Keratinocyte (primary cell): ENCODE measurements around the gene SCART1. TPM values are rescaled to one million over a fixed set of nuclear protein-coding genes. Genes with fewer than 3 reads are reported as not detected.

Experiments
- DNase-seq: peaks from one replicate; pipeline ENCODE4 v3.0.0-alpha.2; 2011; ENCODE audit warnings: low read depth, missing footprints, low spot score
- FAIRE-seq: peaks from 2 replicates; lab custom pipeline; 2011; peaks lifted over from hg19 to GRCh38; lab: Jason Lieb, UNC
- H2AFZ ChIP-seq: 2 replicates; pipeline ENCODE4 v1.6.0; 2012; ENCODE audit warnings: low read length, control low read depth, inconsistent platforms; ENCODE audit not compliant: control insufficient read depth
- H3K27ac ChIP-seq: 2 replicates; pipeline ENCODE4 v1.5.1; 2011; ENCODE audit warnings: low read length; ENCODE audit not compliant: control insufficient read depth, insufficient read depth
- H3K27me3 ChIP-seq: 3 replicates; pipeline ENCODE4 v1.6.0; 2011; ENCODE audit warnings: low read length; ENCODE audit not compliant: control insufficient read depth, insufficient read depth; ENCODE audit errors: extremely low read depth
- H3K36me3 ChIP-seq, 2 experiments: 2 replicates in 1 of 2; 3 replicates in 1 of 2; pipeline ENCODE4 v1.5.1; 2011; ENCODE audit warnings: low read length in 2 of 2, mild to moderate bottlenecking in 1 of 2; ENCODE audit not compliant: control insufficient read depth in 2 of 2, insufficient read depth in 2 of 2; ENCODE audit errors: extremely low read depth in 1 of 2
- H3K4me1 ChIP-seq: 3 replicates; pipeline ENCODE4 v1.5.1; 2011; ENCODE audit warnings: low read length; ENCODE audit not compliant: control insufficient read depth, insufficient read depth; ENCODE audit errors: extremely low read depth
- H3K4me2 ChIP-seq: 3 replicates; pipeline ENCODE4 v1.6.0; 2011; ENCODE audit warnings: low read depth, low read length; ENCODE audit not compliant: control insufficient read depth, insufficient read depth; ENCODE audit errors: extremely low read depth
- H3K4me3 ChIP-seq, 3 experiments: fragments of 200-600 bp in 1 of 3; sonication (generic) in 1 of 3; 2 replicates in 2 of 3; 3 replicates in 1 of 3; pipeline ENCODE4 v1.5.1; 2011 to 2016; ENCODE audit warnings: low read length in 3 of 3, mild to moderate bottlenecking in 3 of 3, control low read depth in 2 of 3, inconsistent platforms in 1 of 3, low read depth in 1 of 3, mixed read lengths in 1 of 3, mixed run types in 1 of 3, moderate library complexity in 1 of 3; ENCODE audit not compliant: control insufficient read depth in 2 of 3, insufficient read depth in 2 of 3; ENCODE audit errors: extremely low read depth in 1 of 3
- H3K79me2 ChIP-seq: 2 replicates; pipeline ENCODE4 v1.6.0; 2012; ENCODE audit warnings: low read length; ENCODE audit not compliant: control insufficient read depth, insufficient read depth
- H3K9ac ChIP-seq: 3 replicates; pipeline ENCODE4 v1.6.0; 2011; ENCODE audit warnings: low read length; ENCODE audit not compliant: control insufficient read depth, insufficient read depth; ENCODE audit errors: extremely low read depth
- H3K9me1 ChIP-seq: 3 replicates; pipeline ENCODE4 v1.6.0; 2011; ENCODE audit warnings: low read length; ENCODE audit not compliant: control insufficient read depth, insufficient read depth; ENCODE audit errors: extremely low read depth
- H3K9me3 ChIP-seq: 2 replicates; pipeline ENCODE4 v1.5.1; 2012; ENCODE audit warnings: low read depth, low read length; ENCODE audit not compliant: control insufficient read depth
- H4K20me1 ChIP-seq: 3 replicates; pipeline ENCODE4 v1.6.0; 2011; ENCODE audit warnings: low read length; ENCODE audit not compliant: control insufficient read depth, insufficient read depth; ENCODE audit errors: extremely low read depth
- EZH2 ChIP-seq: IDR thresholded peaks from one replicate; pipeline ENCODE4 v1.6.1; 2012; ENCODE audit warnings: inconsistent platforms, mild to moderate bottlenecking, low read length, moderate library complexity
- dilution Hi-C: fragments of 300-500 bp; cut with MboI; formaldehyde crosslinking; loops from one replicate; pipeline ENCODE4 v1.7.0; 2020; ENCODE audit warnings: low sequenced_read_pairs; ENCODE audit not compliant: extremely low pct_ligation_motif_present
- polyA plus RNA-seq, 5 experiments: library from polyadenylated mRNA; depleted of rRNA in 3 of 5; stranded (reverse) in 3 of 5; stranded (forward) in 1 of 5; unstranded in 1 of 5; fragments of >200 nt; gene quantifications; 1 replicate in 1 of 5; 2 replicates in 3 of 5; 3 replicates in 1 of 5; pipeline versions ENCODE4 v1.2.1 to v1.2.3, GENCODE V29; 2011 to 2012; ENCODE audit warnings: missing spikeins in 2 of 5, low read depth in 1 of 5, low replicate concordance in 1 of 5
- TF ChIP-seq, protein P1 (sequence below), 3 experiments: IDR thresholded peaks in 1 of 3; conservative IDR thresholded peaks in 1 of 3; optimal IDR thresholded peaks in 1 of 3; 2 replicates in 2 of 3; 3 replicates in 1 of 3; pipeline versions ENCODE3 to v1.5.1; 2011; ENCODE audit warnings: low read length in 3 of 3, mild to moderate bottlenecking in 3 of 3, moderate library complexity in 2 of 3, control low read depth in 1 of 3, inconsistent platforms in 1 of 3; ENCODE audit not compliant: insufficient read depth in 2 of 3; ENCODE audit errors: extremely low read depth in 1 of 3

Gene SCART1
- polyA plus RNA-seq, 1 donor (not counting 4 experiments of a cell fraction or from before 2014, with no cell fraction given) = 0.75 TPM

DNA sequence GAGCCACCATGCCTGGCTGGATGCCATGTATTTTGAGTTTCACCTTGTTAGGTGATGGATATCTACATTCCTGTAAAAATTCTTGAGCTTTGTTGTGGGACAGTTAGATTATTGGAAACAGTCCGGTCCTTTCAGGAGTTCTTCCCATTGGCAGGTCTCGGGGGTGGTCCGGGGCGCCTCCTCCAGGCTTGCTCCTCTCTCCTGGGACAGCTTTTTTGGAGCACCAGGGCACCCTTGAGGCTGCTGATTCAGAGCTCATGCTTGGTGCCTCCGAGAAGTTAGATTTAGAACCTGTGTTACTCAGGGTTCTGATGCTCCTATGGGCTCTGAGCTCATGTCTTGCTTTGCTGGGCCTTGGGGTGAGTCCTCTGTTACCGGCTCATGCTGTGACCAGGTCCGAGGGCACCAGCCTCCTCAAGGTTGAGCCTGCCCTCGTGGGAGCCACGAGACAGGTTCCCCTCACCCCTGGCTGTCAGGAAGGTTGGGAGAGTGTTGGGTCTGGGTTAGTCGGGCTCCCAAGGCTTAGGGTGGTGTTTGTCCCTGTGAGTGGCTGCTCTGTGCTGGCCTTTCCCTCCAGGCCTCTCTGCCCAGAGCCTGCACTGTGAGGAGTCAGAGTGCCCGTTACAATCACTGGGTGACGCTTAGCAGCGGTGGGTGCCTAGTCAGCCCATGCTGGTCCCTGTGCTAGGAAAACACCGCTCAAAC is 35.3 kb upstream of the SCART1 start:
- H3K27ac ChIP-seq = no peak overlapping the region
- H3K36me3 ChIP-seq = peaks cover 14% of the 10 kb centered on the region in 2 experiments
- FAIRE-seq = no peak

DNA sequence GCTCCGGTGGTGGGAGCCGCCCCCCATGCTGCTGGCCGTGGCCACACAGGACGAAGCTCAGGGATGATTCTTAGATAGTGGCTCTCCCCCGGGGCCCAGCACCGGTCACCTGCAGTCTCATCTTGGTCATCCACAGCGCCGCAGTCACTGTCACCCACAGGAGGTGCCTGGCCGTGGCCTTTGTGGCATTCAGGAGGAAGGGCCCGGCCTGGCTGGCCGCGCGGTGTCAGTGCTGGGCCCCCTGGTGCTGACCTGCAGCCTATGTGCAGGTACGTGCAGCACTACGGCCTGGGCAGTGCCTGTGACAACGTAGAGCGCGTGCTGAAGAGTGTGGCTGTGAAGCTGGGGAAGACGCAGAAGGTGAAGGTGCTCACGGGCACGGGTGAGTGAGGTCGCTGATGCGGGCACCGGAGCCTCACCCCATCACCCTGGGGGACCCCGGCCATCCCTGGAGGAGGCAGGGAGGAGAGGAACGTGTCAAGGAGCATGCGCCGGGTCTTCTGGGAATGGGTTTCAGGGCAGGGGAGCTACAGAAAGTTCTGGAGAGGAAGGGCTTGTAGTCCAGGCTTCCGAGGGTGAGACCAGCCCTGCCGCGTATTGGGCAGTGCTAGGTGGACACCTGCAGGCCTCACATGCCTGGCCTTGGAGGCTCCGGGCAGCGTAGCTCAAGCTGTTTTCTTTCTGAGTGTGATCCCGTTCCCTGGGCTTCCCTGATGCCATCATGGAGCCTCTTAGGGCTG is 34.4 kb upstream of the SCART1 start:
- DNase-seq (no peak), FAIRE-seq (no peak)
- dilution Hi-C loops = no loop called here
- H2AFZ ChIP-seq = no peak overlapping the region
- peaks cover 2% of the 10 kb centered on the region for H3K9me1 ChIP-seq
- peaks cover 11% of the 10 kb centered on the region for H4K20me1 ChIP-seq
- no peaks in the 10 kb centered on the region for H3K9me3 ChIP-seq
- peaks cover 14% of the 10 kb centered on the region in 2 experiments for H3K36me3 ChIP-seq
- no peaks in the 10 kb centered on the region for H3K4me1 ChIP-seq
- H3K4me2 ChIP-seq = no peak overlapping the region
- H3K79me2 ChIP-seq = no peaks in the 10 kb centered on the region
- no peak overlapping the region for H3K4me3 ChIP-seq
- H3K9ac ChIP-seq = no peak overlapping the region
- no peak overlapping the region for H3K27ac ChIP-seq
- TF ChIP-seq, protein P1, sequence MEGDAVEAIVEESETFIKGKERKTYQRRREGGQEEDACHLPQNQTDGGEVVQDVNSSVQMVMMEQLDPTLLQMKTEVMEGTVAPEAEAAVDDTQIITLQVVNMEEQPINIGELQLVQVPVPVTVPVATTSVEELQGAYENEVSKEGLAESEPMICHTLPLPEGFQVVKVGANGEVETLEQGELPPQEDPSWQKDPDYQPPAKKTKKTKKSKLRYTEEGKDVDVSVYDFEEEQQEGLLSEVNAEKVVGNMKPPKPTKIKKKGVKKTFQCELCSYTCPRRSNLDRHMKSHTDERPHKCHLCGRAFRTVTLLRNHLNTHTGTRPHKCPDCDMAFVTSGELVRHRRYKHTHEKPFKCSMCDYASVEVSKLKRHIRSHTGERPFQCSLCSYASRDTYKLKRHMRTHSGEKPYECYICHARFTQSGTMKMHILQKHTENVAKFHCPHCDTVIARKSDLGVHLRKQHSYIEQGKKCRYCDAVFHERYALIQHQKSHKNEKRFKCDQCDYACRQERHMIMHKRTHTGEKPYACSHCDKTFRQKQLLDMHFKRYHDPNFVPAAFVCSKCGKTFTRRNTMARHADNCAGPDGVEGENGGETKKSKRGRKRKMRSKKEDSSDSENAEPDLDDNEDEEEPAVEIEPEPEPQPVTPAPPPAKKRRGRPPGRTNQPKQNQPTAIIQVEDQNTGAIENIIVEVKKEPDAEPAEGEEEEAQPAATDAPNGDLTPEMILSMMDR (optimal IDR thresholded peaks at IDR 0.05 in 1 of 3, IDR thresholded peaks at IDR 0.05 in 1 of 3, conservative IDR thresholded peaks at IDR 0.05 in 1 of 3; ENCODE audit: extremely low read depth in 1 of 3, insufficient read depth in 2 of 3, low read length in 3 of 3) = no peak
- TF ChIP-seq EZH2 = no peak
- peaks cover 10% of the 10 kb centered on the region for H3K27me3 ChIP-seq

More for the DNA sequence above, 35.3 kb upstream of the SCART1 start:
- TF ChIP-seq, protein P1 (optimal IDR thresholded peaks at IDR 0.05 in 1 of 3, IDR thresholded peaks at IDR 0.05 in 1 of 3, conservative IDR thresholded peaks at IDR 0.05 in 1 of 3; ENCODE audit: extremely low read depth in 1 of 3, insufficient read depth in 2 of 3, low read length in 3 of 3) = no peak
- TF ChIP-seq EZH2 = no peak
- Histone ChIP-seq H3K4me2 (no peak overlapping the region), H3K27me3 (peaks cover 10% of the 10 kb centered on the region), H3K9me3 (no peaks in the 10 kb centered on the region), H3K79me2 (no peaks in the 10 kb centered on the region), H3K4me3 (no peak overlapping the region), H3K4me1 (no peaks in the 10 kb centered on the region), H4K20me1 (peaks cover 11% of the 10 kb centered on the region), H3K9me1 (peaks cover 2% of the 10 kb centered on the region), H2AFZ (no peak overlapping the region), H3K9ac (no peak overlapping the region)
- no peak for DNase-seq
- dilution Hi-C loops = no loop called here
